GM12872 (cell line): ENCODE data around the gene PTPN18.
A peak's percentile ranks its signal among the peaks of the same experiment; 100 is the strongest.

Experiments
- TF ChIP-seq, protein P1 (sequence below): IDR thresholded peaks from 3 replicates; pipeline ENCODE4 v1.5.1; 2011; ENCODE audit warnings: low read depth, mild to moderate bottlenecking, low read length, moderate library complexity; ENCODE audit not compliant: insufficient read depth

PTPN18 gene

GRCh38 chr2:130393318-130393910, 37.6 kb downstream of the PTPN18 start:
- TF ChIP-seq, protein P1, sequence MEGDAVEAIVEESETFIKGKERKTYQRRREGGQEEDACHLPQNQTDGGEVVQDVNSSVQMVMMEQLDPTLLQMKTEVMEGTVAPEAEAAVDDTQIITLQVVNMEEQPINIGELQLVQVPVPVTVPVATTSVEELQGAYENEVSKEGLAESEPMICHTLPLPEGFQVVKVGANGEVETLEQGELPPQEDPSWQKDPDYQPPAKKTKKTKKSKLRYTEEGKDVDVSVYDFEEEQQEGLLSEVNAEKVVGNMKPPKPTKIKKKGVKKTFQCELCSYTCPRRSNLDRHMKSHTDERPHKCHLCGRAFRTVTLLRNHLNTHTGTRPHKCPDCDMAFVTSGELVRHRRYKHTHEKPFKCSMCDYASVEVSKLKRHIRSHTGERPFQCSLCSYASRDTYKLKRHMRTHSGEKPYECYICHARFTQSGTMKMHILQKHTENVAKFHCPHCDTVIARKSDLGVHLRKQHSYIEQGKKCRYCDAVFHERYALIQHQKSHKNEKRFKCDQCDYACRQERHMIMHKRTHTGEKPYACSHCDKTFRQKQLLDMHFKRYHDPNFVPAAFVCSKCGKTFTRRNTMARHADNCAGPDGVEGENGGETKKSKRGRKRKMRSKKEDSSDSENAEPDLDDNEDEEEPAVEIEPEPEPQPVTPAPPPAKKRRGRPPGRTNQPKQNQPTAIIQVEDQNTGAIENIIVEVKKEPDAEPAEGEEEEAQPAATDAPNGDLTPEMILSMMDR = no peak

GRCh38 chr2:130416693-130417092, 60.8 kb downstream of the PTPN18 start:
- TF ChIP-seq, protein P1 = peak; percentile 8; the same call in 1 of the 3 replicates
